Neural cell (in vitro differentiated cells): ENCODE measurements around the gene NOC2L.

ENCODE experiments used
- EP300 ChIP-seq: fragments of 450-650 bp; conservative IDR thresholded peaks from 2 replicates; pipeline ENCODE4 v1.6.1; 2014; ENCODE audit warnings: antibody characterized with exemption, mild to moderate bottlenecking, moderate library complexity; ENCODE audit not compliant: poor library complexity, severe bottlenecking
- RAD21 ChIP-seq: fragments of 450-650 bp; conservative IDR thresholded peaks from 2 replicates; pipeline ENCODE4 v1.6.1; 2014; ENCODE audit warnings: antibody characterized with exemption, mild to moderate bottlenecking, moderate library complexity

- no peak for TF ChIP-seq RAD21
- no peak for TF ChIP-seq EP300
Measured at GRCh38 chr1:1005774-1006304, 46.8 kb upstream of the NOC2L start.
